GM18502 (cell line): Measurements from ENCODE around the gene SOX3.

Source experiments
- ATAC-seq: cut with Tn5 transposase; IDR thresholded peaks from one replicate; pipeline ENCODE4 v1.9.1; 2021; ENCODE audit warnings: mild to moderate bottlenecking; ENCODE audit not compliant: unreplicated experiment, poor library complexity

SOX3 gene

DNA sequence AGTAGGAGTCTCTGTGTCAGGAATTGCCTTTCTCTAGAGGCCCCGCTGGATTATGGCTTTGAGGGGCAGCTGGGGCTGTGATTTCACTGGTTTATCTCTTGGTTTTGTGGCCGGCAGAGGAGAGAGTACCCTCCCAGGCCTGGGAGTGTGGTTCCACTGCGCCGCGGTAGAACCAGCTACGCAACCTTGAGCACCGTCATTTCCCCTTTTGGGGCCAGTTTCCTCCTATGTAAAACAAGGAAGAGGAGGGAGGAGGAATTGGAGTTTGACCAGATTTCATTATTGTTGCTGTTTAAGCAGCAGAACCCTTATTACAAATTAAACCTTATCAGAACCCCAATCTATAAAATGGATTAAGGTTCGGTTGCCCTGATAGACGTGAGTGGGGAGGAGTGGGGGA is 4.4 kb downstream of the SOX3 start:
- ATAC-seq = no peak

- no peak for ATAC-seq
Measured at GRCh38 chrX:140495739-140496138, 9.1 kb downstream of the SOX3 start.

DNA sequence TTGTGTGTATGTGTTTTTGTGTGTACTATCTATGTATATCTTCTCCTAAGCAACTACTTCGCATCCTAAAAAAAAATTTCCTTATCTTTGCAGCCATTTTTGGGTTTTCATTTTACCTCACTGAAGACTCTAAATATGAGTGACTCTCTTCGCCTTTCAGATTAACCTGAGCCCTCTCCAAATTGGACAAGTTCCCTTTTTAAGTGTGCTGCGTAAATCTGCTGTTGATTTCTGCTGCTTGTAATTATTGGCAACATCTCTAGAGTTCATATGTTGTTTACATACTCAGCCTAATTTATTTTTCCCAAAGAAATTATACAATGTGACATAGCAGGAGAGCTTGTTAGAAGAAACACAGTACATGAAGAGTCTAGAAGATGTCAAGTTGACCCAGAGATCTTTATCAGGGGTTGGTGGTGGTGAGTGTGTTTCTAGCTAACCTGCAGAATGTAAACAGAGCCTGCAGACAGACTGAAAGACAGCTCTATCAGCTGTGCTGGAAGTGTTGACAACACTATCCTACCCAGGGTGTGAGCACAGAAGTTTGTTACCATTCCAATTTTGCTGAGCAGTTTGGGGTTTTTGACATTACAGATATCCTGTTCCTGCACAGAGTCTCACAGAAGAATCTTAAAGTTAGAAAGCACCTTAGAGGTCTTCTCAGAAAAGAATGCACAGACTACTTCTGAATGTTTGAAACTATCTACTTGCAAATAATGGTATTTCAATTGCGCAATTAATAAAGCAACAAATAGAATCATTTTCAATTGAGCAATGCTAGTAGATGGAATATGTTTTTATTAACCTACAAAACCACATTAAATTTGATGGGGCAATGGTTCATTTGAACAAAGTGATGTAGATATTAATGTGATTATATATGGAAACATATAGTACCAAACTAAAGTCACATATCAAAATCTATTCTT is 12.5 kb downstream of the SOX3 start:
- no peak for ATAC-seq

DNA sequence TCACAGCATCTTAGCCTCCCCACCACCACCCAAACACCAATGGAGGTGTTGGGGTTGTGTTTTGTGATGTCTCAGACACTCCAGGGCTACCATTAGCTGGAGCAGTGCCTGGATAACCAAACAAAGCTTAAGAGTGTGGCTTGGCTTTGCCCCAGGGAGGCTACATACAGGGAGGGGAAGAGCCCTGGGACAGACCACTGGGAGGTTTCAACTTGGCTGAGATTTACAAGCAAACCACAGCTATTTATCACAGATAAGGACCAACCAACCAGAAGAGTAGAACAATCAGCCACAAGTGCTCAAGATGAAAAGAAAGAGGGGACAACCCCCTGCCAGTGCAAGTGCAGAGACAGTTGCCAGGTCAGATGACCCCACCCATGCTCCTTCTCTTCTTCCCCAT is 24.1 kb downstream of the SOX3 start:
- no peak for ATAC-seq

DNA sequence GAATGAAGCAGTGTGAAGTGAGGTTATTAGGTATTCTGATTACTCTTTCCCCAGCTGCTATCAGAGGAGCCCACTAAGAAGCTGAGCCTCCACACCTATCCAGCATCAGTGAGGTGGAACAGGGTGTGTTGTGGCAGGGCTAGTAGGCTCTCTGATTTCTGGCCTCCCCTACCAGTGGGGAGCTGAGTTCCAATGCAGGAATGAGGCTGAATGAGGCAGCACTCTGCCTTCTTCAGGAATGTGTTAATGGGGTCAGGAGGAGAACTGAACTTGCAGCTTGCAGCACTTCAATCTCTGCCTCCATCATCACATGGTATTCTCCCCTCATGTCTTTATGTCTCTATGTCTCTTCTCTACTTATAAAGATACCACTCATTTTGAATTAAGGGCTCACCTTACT is 26.9 kb downstream of the SOX3 start:
- ATAC-seq = no peak

GRCh38 chrX:140475025-140475424 is 29.8 kb downstream of the SOX3 start:
- ATAC-seq = no peak

DNA sequence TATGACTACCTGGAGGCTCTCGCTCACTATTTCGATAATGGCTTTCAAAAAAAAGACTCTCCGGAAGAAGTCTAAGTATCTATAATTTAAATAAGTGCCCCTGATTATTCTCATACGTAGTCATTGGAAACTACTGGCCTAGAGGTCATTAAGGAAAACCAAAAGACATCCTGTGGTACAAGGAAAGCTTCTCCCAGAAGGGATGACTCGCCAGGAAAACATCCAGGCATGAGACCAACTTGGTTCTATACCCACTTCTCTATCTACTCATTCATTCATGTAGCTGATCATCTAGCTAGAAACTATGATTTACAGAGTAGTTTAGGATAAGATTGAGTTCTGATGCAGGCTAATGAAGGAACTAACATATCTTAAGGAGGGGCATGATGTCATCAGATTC is 37.7 kb downstream of the SOX3 start:
- ATAC-seq = no peak
